Measurements from ENCODE around the gene EML4.
"Not testable (repeated sequence)": the region's sequence is repeated elsewhere in the genome, so short reads cannot be mapped to it uniquely, and the experiment has no call there.

Gene EML4

DNA sequence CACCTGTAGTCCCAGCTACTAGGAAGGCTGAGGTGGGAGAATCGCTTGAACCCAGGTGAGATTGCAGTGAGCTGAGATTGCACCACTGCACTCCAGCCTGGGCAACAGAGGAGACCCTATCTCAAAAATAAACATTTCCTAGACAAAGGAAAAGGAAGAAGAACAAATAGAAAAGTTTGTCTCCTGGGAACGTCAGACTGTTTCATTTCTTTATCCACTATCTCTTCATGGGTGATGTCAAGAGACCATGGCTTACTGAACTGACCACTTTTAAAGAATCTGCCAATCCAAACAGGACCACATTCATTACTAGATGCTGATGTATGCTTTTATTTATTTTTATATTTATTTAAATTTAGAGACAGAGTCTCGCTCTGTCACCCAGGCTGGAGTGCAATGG, 165.1 kb downstream of the EML4 start:
- Histone ChIP-seq H3K27ac (no peak overlapping the region), H3K9me3 (ENCODE audit: low read depth, low read length) (no peaks in the 10 kb centered on the region), H3K36me3 (ENCODE audit: insufficient read depth, low read length) (peaks cover 53% of the 10 kb centered on the region), H3K4me3 (no peak overlapping the region), H3K9ac (ENCODE audit: insufficient read length) (no peak overlapping the region)
- DNase-seq (ENCODE audit: low read depth, low spot score), result no peak
- no peak for TF ChIP-seq FOXP2 (optimal IDR thresholded peaks at IDR 0.05; ENCODE audit: control extremely low read depth, extremely low read length, insufficient read depth)
- no peak for TF ChIP-seq POLR2AphosphoS5 (IDR thresholded peaks at IDR 0.05; ENCODE audit: borderline replicate concordance, low read depth, low read length)
- TF ChIP-seq EZH2 (IDR thresholded peaks at IDR 0.05), result no peak

DNA sequence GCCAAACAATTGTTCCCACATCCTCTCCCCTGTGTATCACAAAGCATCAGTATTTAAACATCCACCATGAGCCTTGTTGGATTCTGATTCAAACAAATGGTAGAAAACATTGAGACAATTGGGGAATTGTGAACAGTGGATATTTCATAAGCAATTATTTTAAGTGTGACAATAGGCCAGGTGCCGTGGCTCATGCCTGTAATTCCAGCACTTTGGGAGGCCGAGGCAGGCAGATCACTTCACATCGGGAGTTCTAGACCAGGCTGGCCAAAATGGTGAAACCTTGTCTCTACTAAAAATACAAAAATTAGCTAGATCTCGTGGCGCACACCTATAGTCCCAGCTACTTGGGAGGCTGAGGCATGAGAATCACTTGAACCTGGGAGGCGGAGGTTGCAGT, 165.7 kb downstream of the EML4 start:
- H3K9ac ChIP-seq (ENCODE audit: insufficient read length); H3K4me3 ChIP-seq; H3K27ac ChIP-seq; DNase-seq (ENCODE audit: low read depth, low spot score); H3K9me3 ChIP-seq (ENCODE audit: low read depth, low read length): not testable (repeated sequence)
- peaks cover 46% of the 10 kb centered on the region for H3K36me3 ChIP-seq (ENCODE audit: insufficient read depth, low read length)

DNA sequence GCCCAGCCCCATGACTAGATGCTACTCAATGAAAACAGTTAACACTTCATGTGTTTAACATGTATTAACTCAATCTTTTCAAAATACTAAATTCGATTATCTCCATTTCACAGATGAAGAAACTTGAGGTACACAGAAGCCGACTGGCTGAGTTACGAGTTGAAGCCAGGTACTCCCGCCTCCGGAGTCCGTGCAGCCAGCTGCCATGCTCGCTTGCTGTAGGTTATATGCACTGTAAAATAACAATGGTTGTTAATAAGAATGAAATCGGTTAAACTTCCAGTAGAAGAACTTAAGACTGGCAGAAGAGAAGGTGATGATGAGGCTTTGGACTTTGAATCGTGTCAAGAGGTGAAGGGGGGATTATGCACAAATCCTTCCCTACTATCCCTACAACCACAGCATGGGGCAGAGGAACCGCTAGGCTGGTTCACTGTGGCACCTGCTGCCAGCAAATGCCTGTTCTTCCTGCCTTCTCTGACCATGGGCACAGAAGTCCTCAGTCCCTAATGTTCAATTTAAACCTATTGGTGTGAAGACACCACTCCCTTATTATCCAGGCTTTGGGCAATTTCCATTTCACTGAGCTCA, 166.5 kb downstream of the EML4 start:
- Histone ChIP-seq H3K9me3 (ENCODE audit: low read depth, low read length) (no peaks in the 10 kb centered on the region), H3K4me3 (no peak overlapping the region), H3K27ac (no peak overlapping the region), H3K36me3 (ENCODE audit: insufficient read depth, low read length) (peaks cover 42% of the 10 kb centered on the region), H3K9ac (ENCODE audit: insufficient read length) (no peak overlapping the region)
- DNase-seq (ENCODE audit: low read depth, low spot score), result no peak
- TF ChIP-seq POLR2AphosphoS5 (IDR thresholded peaks at IDR 0.05; ENCODE audit: borderline replicate concordance, low read depth, low read length), result no peak
- no peak for TF ChIP-seq FOXP2 (optimal IDR thresholded peaks at IDR 0.05; ENCODE audit: control extremely low read depth, extremely low read length, insufficient read depth)
- no peak for TF ChIP-seq EZH2 (IDR thresholded peaks at IDR 0.05)

DNA sequence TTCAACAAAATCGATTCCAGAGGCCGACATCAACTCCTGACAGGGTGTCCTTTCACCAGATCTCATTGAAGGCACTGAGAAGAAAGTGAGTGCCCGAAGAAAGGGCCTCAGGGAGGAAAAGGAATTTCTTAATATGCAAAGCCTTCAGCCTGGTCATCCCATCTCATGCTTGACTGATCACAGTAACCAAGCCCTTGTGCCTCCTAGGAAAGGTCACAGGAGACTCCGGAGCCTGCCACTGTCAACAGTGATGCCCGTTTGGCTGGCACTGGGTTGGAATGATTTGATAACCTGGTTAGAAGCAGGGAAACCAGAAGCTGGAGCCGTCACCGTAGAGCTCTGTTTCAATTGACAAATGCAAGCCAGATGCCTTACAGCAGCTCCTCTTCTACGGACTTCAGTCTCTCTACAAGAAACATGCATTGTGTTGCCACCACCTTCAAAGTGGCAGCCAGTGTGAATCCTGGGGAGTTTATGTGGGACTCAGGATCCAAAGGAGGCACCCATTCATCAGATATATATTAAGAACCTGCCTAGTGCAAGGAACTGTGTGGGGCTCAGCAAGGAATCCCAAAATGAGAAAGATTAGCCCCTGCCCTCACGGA, 167.3 kb downstream of the EML4 start:
- TF ChIP-seq FOXP2 (optimal IDR thresholded peaks at IDR 0.05; ENCODE audit: control extremely low read depth, extremely low read length, insufficient read depth), result no peak
- TF ChIP-seq EZH2 (IDR thresholded peaks at IDR 0.05), result no peak
- TF ChIP-seq POLR2AphosphoS5 (IDR thresholded peaks at IDR 0.05; ENCODE audit: borderline replicate concordance, low read depth, low read length), result no peak

DNA sequence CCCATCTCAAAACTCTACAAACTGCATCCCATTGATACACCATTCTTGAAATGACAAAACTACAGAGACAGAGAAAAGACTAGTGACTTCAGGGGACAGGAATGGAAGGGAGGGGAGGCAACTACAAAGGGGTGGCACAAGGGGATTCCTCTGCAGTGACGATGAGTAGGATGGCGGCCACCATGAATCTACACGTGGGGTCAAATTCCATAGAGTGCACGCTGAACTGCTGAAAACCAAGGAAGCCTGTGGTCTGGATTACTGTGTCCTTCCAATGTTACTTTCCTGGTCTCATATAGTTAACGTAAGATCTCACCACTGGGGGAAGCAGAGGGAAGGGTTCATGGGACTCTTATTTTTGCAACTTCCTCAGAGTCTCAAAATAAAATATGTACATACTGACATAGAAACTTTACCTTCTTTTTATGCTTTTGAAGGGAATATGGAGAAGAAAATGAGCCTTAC, 168.2 kb downstream of the EML4 start:
- Histone ChIP-seq H3K4me3 (no peak overlapping the region), H3K9me3 (ENCODE audit: low read depth, low read length) (no peaks in the 10 kb centered on the region), H3K36me3 (ENCODE audit: insufficient read depth, low read length) (peaks cover 31% of the 10 kb centered on the region), H3K27ac (no peak overlapping the region), H3K9ac (ENCODE audit: insufficient read length) (no peak overlapping the region)
- TF ChIP-seq EZH2 (IDR thresholded peaks at IDR 0.05) (no peak), POLR2AphosphoS5 (IDR thresholded peaks at IDR 0.05; ENCODE audit: borderline replicate concordance, low read depth, low read length) (no peak), FOXP2 (optimal IDR thresholded peaks at IDR 0.05; ENCODE audit: control extremely low read depth, extremely low read length, insufficient read depth) (no peak)
- DNase-seq (ENCODE audit: low read depth, low spot score), result no peak

More for the DNA sequence above, 167.3 kb downstream of the EML4 start:
- DNase-seq (ENCODE audit: low read depth, low spot score), result no peak
- Histone ChIP-seq H3K27ac (no peak overlapping the region), H3K9ac (ENCODE audit: insufficient read length) (no peak overlapping the region), H3K9me3 (ENCODE audit: low read depth, low read length) (no peaks in the 10 kb centered on the region), H3K36me3 (ENCODE audit: insufficient read depth, low read length) (peaks cover 40% of the 10 kb centered on the region), H3K4me3 (no peak overlapping the region)

DNA sequence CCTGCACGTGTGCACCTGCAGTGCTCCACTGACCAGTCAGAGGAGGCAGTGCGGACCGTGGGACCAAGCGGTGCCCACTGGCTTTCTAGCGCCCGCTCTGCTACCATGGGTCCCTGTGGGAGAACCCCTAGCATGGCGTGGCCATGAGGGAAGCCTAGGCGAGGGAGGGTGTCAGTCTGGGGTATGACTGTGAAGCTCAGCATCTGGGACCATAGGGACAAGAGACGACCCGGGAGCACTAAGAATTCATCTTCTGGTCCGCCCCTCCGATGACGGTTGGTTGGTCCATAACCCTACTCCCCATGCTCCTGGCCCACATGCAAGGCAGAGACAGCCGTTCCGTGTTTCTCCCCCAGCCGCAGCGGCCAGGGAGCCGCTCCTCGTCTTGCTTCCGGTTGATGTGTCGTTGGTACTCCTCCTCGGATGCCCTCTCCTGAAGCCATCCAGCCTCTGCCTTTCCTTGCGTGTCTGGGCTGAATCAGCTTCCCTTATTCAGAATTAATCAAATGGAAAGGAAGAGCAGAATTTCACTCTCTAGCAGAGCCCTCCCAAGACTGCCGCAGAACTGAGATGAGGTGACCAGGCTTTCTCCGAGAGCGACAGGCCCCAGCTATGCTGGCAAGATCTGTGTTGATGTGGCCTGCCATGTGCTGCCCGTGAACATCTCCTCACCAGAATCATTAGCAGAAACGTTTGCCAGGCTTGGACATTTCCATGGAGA, 168.9 kb downstream of the EML4 start:
- H3K27ac ChIP-seq, result no peak overlapping the region
- no peak for TF ChIP-seq POLR2AphosphoS5 (IDR thresholded peaks at IDR 0.05; ENCODE audit: borderline replicate concordance, low read depth, low read length)
- no peak for TF ChIP-seq EZH2 (IDR thresholded peaks at IDR 0.05)
- no peak for TF ChIP-seq FOXP2 (optimal IDR thresholded peaks at IDR 0.05; ENCODE audit: control extremely low read depth, extremely low read length, insufficient read depth)
- H3K9ac ChIP-seq (ENCODE audit: insufficient read length), result no peak overlapping the region
- no peak overlapping the region for H3K4me3 ChIP-seq
- no peaks in the 10 kb centered on the region for H3K9me3 ChIP-seq (ENCODE audit: low read depth, low read length)
- no peak for DNase-seq (ENCODE audit: low read depth, low spot score)
- H3K36me3 ChIP-seq (ENCODE audit: insufficient read depth, low read length), result peaks cover 24% of the 10 kb centered on the region; the same call in 1 of the 2 replicates

DNA sequence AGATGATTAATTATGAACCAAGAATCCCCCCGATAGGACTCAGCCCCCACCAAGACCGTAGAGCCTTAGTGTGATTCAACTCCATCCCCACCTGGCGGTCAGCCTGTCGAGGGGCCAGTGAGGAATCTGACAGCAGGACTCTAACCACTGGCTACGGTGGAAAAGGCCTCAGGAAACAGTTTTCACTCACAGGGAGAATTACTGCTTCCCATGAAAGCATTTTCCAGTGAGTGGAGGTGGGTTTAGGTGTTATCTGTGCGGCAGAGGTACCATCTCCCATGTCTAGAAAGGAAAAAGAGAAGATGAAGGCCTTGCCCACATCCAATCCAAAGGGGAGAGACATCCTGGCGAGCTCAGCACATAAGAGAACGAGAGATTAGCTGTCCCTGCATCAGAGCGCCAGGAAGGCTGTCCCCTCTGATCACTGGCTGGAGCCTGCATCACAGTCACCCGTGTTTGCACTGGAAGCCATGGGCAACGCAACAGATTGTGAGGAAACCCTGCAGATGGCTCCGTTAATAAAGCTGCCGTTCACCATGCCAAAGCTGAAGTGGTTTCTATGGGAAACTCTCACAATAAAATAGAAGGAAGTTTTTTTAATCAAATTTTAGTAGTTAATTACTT, 169.5 kb downstream of the EML4 start:
- H3K36me3 ChIP-seq (ENCODE audit: insufficient read depth, low read length), result peaks cover 18% of the 10 kb centered on the region; the same call in 1 of the 2 replicates
- no peak overlapping the region for H3K9ac ChIP-seq (ENCODE audit: insufficient read length)
- no peak for DNase-seq (ENCODE audit: low read depth, low spot score)
- H3K27ac ChIP-seq, result no peak overlapping the region
- H3K9me3 ChIP-seq (ENCODE audit: low read depth, low read length), result no peaks in the 10 kb centered on the region
- no peak overlapping the region for H3K4me3 ChIP-seq
- TF ChIP-seq FOXP2 (optimal IDR thresholded peaks at IDR 0.05; ENCODE audit: control extremely low read depth, extremely low read length, insufficient read depth) (no peak), POLR2AphosphoS5 (IDR thresholded peaks at IDR 0.05; ENCODE audit: borderline replicate concordance, low read depth, low read length) (no peak)

DNA sequence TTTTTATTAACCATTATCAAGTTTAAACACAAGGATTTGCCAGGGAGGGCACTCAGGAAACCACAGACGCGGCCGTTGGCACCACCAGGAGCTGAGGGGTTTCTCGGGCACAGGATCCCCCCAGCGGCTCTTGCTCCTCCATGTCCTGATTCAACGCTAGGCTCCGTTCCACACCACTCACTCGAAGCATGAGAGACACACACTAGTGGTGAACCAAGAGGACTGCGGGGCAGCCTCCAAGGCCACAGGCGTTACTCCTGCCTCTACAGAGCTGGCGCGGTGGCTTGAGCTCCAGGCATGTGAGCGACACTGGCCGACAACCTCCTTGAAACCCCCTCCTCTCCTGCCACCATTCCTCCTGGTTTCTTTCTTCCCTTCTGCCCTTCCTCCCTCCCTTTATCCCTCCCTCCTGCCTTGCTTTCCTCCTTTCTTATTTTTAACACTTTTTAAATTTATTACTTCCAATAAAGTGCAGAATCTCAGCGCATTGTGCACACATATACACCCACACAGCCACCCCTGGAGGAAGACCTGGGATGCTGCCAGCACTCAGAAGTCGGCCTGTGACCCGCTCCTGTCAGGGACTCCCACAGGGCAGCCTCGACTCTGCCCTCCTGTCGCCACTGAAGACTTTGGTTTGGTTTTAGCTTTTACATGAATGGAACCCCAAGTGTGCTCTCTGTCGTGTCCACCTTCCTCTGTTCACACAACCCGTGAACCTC, 170.2 kb downstream of the EML4 start:
- Histone ChIP-seq H3K9me3 (ENCODE audit: low read depth, low read length) (no peaks in the 10 kb centered on the region), H3K36me3 (ENCODE audit: insufficient read depth, low read length) (peaks cover 14% of the 10 kb centered on the region; the same call in 1 of the 2 replicates), H3K4me3 (no peak overlapping the region), H3K9ac (ENCODE audit: insufficient read length) (no peak overlapping the region), H3K27ac (no peak overlapping the region)
- DNase-seq (ENCODE audit: low read depth, low spot score), result no peak
- no peak for TF ChIP-seq FOXP2 (optimal IDR thresholded peaks at IDR 0.05; ENCODE audit: control extremely low read depth, extremely low read length, insufficient read depth)
- TF ChIP-seq EZH2 (IDR thresholded peaks at IDR 0.05), result no peak
- TF ChIP-seq POLR2AphosphoS5 (IDR thresholded peaks at IDR 0.05; ENCODE audit: borderline replicate concordance, low read depth, low read length), result no peak

Measured in SK-N-MC (cell line).